Bronchial epithelial cell (primary cell): Measurements from ENCODE around the gene C3orf18. TPM values are rescaled to one million over a fixed set of nuclear protein-coding genes. Genes with fewer than 3 reads are reported as not detected.

Source experiments
- DNase-seq: peaks from one replicate; pipeline ENCODE4 v3.0.0-alpha.2; 2010; ENCODE audit warnings: low read depth
- FAIRE-seq: peaks from 2 replicates; lab custom pipeline; 2011; peaks lifted over from hg19 to GRCh38; lab: Jason Lieb, UNC
- H3K27me3 ChIP-seq: 2 replicates; pipeline ENCODE4 v1.5.1; 2011; ENCODE audit warnings: low read length; ENCODE audit not compliant: control insufficient read depth, insufficient read depth
- H3K36me3 ChIP-seq: 2 replicates; pipeline ENCODE4 v1.5.1; 2011; ENCODE audit warnings: low read length; ENCODE audit not compliant: control insufficient read depth, insufficient read depth
- H3K4me3 ChIP-seq: 2 replicates; pipeline ENCODE4 v1.5.1; 2011; ENCODE audit warnings: mild to moderate bottlenecking, low read depth, low read length, control low read depth
- CTCF ChIP-seq: IDR thresholded peaks from 2 replicates; pipeline ENCODE4 v1.5.1; 2011; ENCODE audit warnings: mild to moderate bottlenecking, moderate library complexity, low read length, control low read depth, inconsistent platforms; ENCODE audit not compliant: insufficient read depth, severe bottlenecking
- total RNA-seq: library from RNA; depleted of rRNA; stranded (reverse); fragments of >200 nt; gene quantifications from 2 replicates; pipeline ENCODE4 v1.2.1, GENCODE V29; 2014

The C3orf18 gene
- total RNA-seq, 1 donor from 2014 or later, result 3.2 TPM

GRCh38 chr3:50580683-50581458, 13.3 kb upstream of the C3orf18 start:
- Histone ChIP-seq H3K4me3 (no peak overlapping the region), H3K36me3 (peaks cover 21% of the 10 kb centered on the region), H3K27me3 (no peaks in the 10 kb centered on the region)
- no peak for FAIRE-seq
- TF ChIP-seq CTCF, result no peak
- DNase-seq, result no peak

GRCh38 chr3:50577348-50577747, 9.8 kb upstream of the C3orf18 start:
- FAIRE-seq, result no peak
- peaks cover 27% of the 10 kb centered on the region for H3K36me3 ChIP-seq

GRCh38 chr3:50575372-50575771, 7.8 kb upstream of the C3orf18 start:
- H3K4me3 ChIP-seq, result no peak overlapping the region
- H3K27me3 ChIP-seq, result no peaks in the 10 kb centered on the region
- peaks cover 26% of the 10 kb centered on the region for H3K36me3 ChIP-seq
- no peak for TF ChIP-seq CTCF
- DNase-seq (peak; percentile 19), FAIRE-seq (no peak)

More at GRCh38 chr3:50577348-50577747, 9.8 kb upstream of the C3orf18 start:
- no peak for DNase-seq
- TF ChIP-seq CTCF, result no peak
- no peak overlapping the region for H3K4me3 ChIP-seq
- no peaks in the 10 kb centered on the region for H3K27me3 ChIP-seq

DNA sequence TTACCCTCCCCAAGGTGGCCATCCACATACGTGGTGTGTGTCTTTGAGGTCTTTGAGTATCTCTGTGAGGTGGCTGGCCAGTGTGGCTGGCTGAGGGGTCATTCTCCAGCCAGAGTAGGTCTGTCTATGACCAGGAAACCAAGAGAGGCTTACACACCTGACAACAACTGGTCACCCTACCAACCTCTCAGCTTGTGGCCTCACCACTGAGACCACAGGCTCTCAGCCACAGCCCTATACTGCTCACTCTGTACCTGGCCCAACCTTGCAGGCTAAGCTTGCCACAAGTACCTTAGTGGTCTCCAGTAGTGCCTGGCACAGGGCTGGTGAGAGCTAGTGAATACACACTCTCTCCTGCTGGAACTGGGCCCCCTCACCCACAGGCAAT, 6.9 kb upstream of the C3orf18 start:
- Histone ChIP-seq H3K4me3 (no peak overlapping the region), H3K36me3 (peaks cover 22% of the 10 kb centered on the region), H3K27me3 (no peaks in the 10 kb centered on the region)
- FAIRE-seq, result no peak
- no peak for DNase-seq
- TF ChIP-seq CTCF, result no peak

DNA sequence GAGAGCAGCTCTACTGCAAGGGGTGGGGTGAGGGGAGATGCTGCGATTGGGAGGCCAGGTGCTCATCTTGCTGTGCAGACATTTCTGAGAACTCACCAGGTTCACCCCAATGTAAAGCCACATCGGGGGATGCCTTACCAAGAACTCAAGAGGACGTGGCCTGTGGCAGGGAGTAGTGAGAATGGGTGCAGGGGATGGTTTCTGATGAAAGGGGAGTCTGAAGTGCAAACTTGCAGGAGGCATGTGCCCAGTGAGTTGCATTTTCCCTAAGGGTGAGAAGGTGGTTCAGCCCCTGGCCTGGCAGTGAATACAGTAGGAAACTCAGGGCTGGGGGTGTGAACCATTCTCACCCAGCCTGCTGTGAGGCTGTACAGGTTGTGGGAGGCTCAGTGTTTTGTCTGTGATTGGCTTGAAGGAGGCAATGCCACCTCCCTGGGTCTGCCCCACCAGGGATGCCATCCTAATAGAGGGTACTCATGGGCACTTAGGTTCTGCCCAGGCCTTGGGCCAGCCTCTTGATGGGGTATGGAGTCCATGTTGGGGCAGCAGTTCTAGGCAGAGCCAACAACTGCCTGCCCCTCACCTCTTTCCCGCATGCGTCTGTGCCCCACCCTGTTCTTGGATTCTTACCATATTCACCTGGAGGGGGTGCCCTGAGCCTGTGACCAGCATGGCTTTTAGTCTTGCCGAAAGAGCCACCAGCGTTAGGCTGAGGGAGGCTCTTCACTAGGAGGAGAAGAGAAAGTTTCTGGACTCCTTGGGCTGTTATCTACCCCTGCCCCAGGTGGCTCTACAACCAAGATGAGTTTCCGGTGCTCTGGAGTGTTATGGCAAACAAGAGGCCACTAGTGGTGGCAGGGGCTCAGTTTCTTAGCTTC, 6.3 kb upstream of the C3orf18 start:
- DNase-seq (no peak), FAIRE-seq (no peak)
- Histone ChIP-seq H3K36me3 (peaks cover 18% of the 10 kb centered on the region), H3K27me3 (no peaks in the 10 kb centered on the region), H3K4me3 (no peak overlapping the region)
- TF ChIP-seq CTCF, result no peak
